Measurements from ENCODE around the gene TMEM229A.

The TMEM229A gene

GRCh38 chr7:124032369-124033094 is at the start of gene TMEM229A (continued):
- TF ChIP-seq ZNF596 (tag by site-specific recombination; IDR thresholded peaks at IDR 0.05): no peak
- no peak for TF ChIP-seq MYNN (tag by site-specific recombination; IDR thresholded peaks at IDR 0.05; ENCODE audit: borderline replicate concordance)
- no peak for TF ChIP-seq ZNF184 (tag by site-specific recombination; IDR thresholded peaks at IDR 0.05)
- TF ChIP-seq ZNF211 (tag by site-specific recombination; IDR thresholded peaks at IDR 0.05; ENCODE audit: low read depth): no peak
- TF ChIP-seq, protein P1, sequence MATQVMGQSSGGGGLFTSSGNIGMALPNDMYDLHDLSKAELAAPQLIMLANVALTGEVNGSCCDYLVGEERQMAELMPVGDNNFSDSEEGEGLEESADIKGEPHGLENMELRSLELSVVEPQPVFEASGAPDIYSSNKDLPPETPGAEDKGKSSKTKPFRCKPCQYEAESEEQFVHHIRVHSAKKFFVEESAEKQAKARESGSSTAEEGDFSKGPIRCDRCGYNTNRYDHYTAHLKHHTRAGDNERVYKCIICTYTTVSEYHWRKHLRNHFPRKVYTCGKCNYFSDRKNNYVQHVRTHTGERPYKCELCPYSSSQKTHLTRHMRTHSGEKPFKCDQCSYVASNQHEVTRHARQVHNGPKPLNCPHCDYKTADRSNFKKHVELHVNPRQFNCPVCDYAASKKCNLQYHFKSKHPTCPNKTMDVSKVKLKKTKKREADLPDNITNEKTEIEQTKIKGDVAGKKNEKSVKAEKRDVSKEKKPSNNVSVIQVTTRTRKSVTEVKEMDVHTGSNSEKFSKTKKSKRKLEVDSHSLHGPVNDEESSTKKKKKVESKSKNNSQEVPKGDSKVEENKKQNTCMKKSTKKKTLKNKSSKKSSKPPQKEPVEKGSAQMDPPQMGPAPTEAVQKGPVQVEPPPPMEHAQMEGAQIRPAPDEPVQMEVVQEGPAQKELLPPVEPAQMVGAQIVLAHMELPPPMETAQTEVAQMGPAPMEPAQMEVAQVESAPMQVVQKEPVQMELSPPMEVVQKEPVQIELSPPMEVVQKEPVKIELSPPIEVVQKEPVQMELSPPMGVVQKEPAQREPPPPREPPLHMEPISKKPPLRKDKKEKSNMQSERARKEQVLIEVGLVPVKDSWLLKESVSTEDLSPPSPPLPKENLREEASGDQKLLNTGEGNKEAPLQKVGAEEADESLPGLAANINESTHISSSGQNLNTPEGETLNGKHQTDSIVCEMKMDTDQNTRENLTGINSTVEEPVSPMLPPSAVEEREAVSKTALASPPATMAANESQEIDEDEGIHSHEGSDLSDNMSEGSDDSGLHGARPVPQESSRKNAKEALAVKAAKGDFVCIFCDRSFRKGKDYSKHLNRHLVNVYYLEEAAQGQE (tag by site-specific recombination; IDR thresholded peaks at IDR 0.05): peak; percentile 96
- TF ChIP-seq ZNF701 (tag by site-specific recombination; IDR thresholded peaks at IDR 0.05): no peak
- TF ChIP-seq ZNF658 (tag by site-specific recombination; IDR thresholded peaks at IDR 0.05): no peak
- TF ChIP-seq ZNF366 (tag by site-specific recombination; conservative IDR thresholded peaks at IDR 0.05): no peak
- no peak for TF ChIP-seq ZNF146 (tag by site-specific recombination; IDR thresholded peaks at IDR 0.05)
- TF ChIP-seq ZNF529 (tag by site-specific recombination; IDR thresholded peaks at IDR 0.05; ENCODE audit: insufficient replicate concordance): no peak
- TF ChIP-seq ZNF155 (tag by site-specific recombination; IDR thresholded peaks at IDR 0.05): no peak
- no peak for TF ChIP-seq ZNF791 (tag by site-specific recombination; IDR thresholded peaks at IDR 0.05)
- TF ChIP-seq BCL11A (tag by site-specific recombination; IDR thresholded peaks at IDR 0.05; ENCODE audit: low read depth): 0 out of 2 replicates have a peak, but pooled peaks have one; percentile 25
- no peak for TF ChIP-seq ZNF202 (tag by site-specific recombination; IDR thresholded peaks at IDR 0.05; ENCODE audit: borderline replicate concordance)
- 0 out of 2 replicates have a peak, but pooled peaks have one; percentile 44 for TF ChIP-seq SP7 (tag by site-specific recombination; IDR thresholded peaks at IDR 0.05)
- no peak for TF ChIP-seq ZNF549 (tag by site-specific recombination; IDR thresholded peaks at IDR 0.05)
- no peak for TF ChIP-seq ZNF214 (tag by site-specific recombination; IDR thresholded peaks at IDR 0.05; ENCODE audit: borderline replicate concordance)
- TF ChIP-seq ZNF114 (tag by site-specific recombination; IDR thresholded peaks at IDR 0.05): no peak
- no peak for TF ChIP-seq HOXA7 (CRISPR knock-in tag; IDR thresholded peaks at IDR 0.05; ENCODE audit: borderline replicate concordance)
- peak; percentile 61 for TF ChIP-seq ZEB2 (tag by site-specific recombination; IDR thresholded peaks at IDR 0.05)
- TF ChIP-seq ZNF76 (tag by site-specific recombination; IDR thresholded peaks at IDR 0.05; ENCODE audit: borderline replicate concordance, low read depth): no peak
- no peak for TF ChIP-seq WT1 (tag by site-specific recombination; IDR thresholded peaks at IDR 0.05)
- no peak for TF ChIP-seq RBAK (tag by site-specific recombination; IDR thresholded peaks at IDR 0.05)
- TF ChIP-seq ZNF140 (tag by site-specific recombination; IDR thresholded peaks at IDR 0.05): no peak
- no peak for TF ChIP-seq ZNF624 (tag by site-specific recombination; IDR thresholded peaks at IDR 0.05)
- no peak for TF ChIP-seq ZNF560 (tag by site-specific recombination; IDR thresholded peaks at IDR 0.05; ENCODE audit: borderline replicate concordance)
- TF ChIP-seq, protein P2, sequence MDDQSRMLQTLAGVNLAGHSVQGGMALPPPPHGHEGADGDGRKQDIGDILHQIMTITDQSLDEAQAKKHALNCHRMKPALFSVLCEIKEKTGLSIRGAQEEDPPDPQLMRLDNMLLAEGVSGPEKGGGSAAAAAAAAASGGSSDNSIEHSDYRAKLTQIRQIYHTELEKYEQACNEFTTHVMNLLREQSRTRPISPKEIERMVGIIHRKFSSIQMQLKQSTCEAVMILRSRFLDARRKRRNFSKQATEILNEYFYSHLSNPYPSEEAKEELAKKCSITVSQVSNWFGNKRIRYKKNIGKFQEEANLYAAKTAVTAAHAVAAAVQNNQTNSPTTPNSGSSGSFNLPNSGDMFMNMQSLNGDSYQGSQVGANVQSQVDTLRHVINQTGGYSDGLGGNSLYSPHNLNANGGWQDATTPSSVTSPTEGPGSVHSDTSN (CRISPR knock-in tag; IDR thresholded peaks at IDR 0.05): peak; percentile 12
- TF ChIP-seq ZNF302 (tag by site-specific recombination; IDR thresholded peaks at IDR 0.05; ENCODE audit: low read depth): no peak
- no peak for TF ChIP-seq SETDB1 (IDR thresholded peaks at IDR 0.05; ENCODE audit: insufficient read length, low read length)
- no peak for TF ChIP-seq ZNF426 (tag by site-specific recombination; IDR thresholded peaks at IDR 0.05)
- peak; percentile 57; the same call in 1 of the 2 replicates for TF ChIP-seq ZBTB48 (tag by site-specific recombination; IDR thresholded peaks at IDR 0.05)
- no peak for TF ChIP-seq ZNF585B (tag by site-specific recombination; IDR thresholded peaks at IDR 0.05)
- TF ChIP-seq ZNF510 (tag by site-specific recombination; IDR thresholded peaks at IDR 0.05; ENCODE audit: insufficient replicate concordance): no peak
- TF ChIP-seq ZNF776 (tag by site-specific recombination; IDR thresholded peaks at IDR 0.05; ENCODE audit: borderline replicate concordance): no peak
- no peak for TF ChIP-seq PRDM1 (tag by site-specific recombination; IDR thresholded peaks at IDR 0.05)
- no peak; the same call in 1 of the 2 replicates for TF ChIP-seq YY1 (tag by site-specific recombination; IDR thresholded peaks at IDR 0.05)
